Naive B cell (primary cell): ENCODE results near the gene FRMPD2. TPM values are rescaled to one million over a fixed set of nuclear protein-coding genes. Genes with fewer than 3 reads are reported as not detected.

Experiments used
- ATAC-seq, 2 donors: fragments of 150-1000 bp; cut with Tn5 transposase; 2 replicates each; pipeline ENCODE4 v1.10.0; 2021; ENCODE audit warnings: low read depth in 2 of 2, mild to moderate bottlenecking in 2 of 2, moderate library complexity in 2 of 2
- DNase-seq: peaks from one replicate; pipeline ENCODE4 v3.0.0; 2022
- H3K27ac Mint-ChIP-seq, 6 donors: one replicate each; pipeline ENCODE4 v1.8.0; 2020 to 2022; ENCODE audit warnings: mild to moderate bottlenecking in 6 of 6, mixed read lengths in 6 of 6, moderate library complexity in 5 of 6, inconsistent platforms in 2 of 6
- H3K27me3 Mint-ChIP-seq, 3 donors: one replicate each; pipeline ENCODE4 v1.8.0; 2021 to 2022; ENCODE audit warnings: mixed read lengths in 3 of 3, mild to moderate bottlenecking in 1 of 3
- H3K36me3 Mint-ChIP-seq, 2 donors: one replicate each; pipeline ENCODE4 v1.8.0; 2020 to 2022; ENCODE audit warnings: mixed read lengths in 2 of 2, inconsistent platforms in 1 of 2, mild to moderate bottlenecking in 1 of 2
- H3K4me1 Mint-ChIP-seq, 3 donors: one replicate each; pipeline ENCODE4 v1.8.0; 2020 to 2022; ENCODE audit warnings: mixed read lengths in 3 of 3, inconsistent platforms in 1 of 3, mild to moderate bottlenecking in 1 of 3, moderate library complexity in 1 of 3
- H3K4me3 Mint-ChIP-seq, 8 donors: one replicate each; pipeline ENCODE4 v1.8.0; 2020 to 2022; ENCODE audit warnings: mild to moderate bottlenecking in 8 of 8, mixed read lengths in 8 of 8, moderate library complexity in 8 of 8, inconsistent platforms in 2 of 8
- H3K9me3 Mint-ChIP-seq, 7 donors: one replicate each; pipeline ENCODE4 v1.8.0; 2020 to 2022; ENCODE audit warnings: mixed read lengths in 7 of 7, mild to moderate bottlenecking in 5 of 7, inconsistent platforms in 2 of 7, moderate library complexity in 1 of 7
- polyA plus RNA-seq, 6 donors: library from polyadenylated mRNA; unstranded; fragments of 300-500 nt; fragmentation: Illumina TruSeq; gene quantifications; one replicate each; pipeline ENCODE4 v1.2.3, GENCODE V29; 2021; ENCODE audit warnings: low read depth in 6 of 6

The FRMPD2 gene
- polyA plus RNA-seq, 6 donors from 2014 or later: not detected

GRCh38 chr10:48302515-48303476 is 28.3 kb upstream of the FRMPD2 start:
- DNase-seq (no peak), ATAC-seq (no peak)

GRCh38 chr10:48300556-48300955 is 26.1 kb upstream of the FRMPD2 start:
- H3K27me3 Mint-ChIP-seq: peaks cover 0 to 18% (median 8%) of the 10 kb centered on the region in 3 donors
- H3K36me3 Mint-ChIP-seq: no peaks in the 10 kb centered on the region
- H3K4me1 Mint-ChIP-seq: peaks cover 0 to 6% (median 0%) of the 10 kb centered on the region in 3 donors
- ATAC-seq (no peak), DNase-seq (no peak)
- H3K4me3 Mint-ChIP-seq: no peak overlapping the region
- peak overlapping the region in 2 of 6 donors; percentile 5 for H3K27ac Mint-ChIP-seq
- no peaks in the 10 kb centered on the region for H3K9me3 Mint-ChIP-seq

More at GRCh38 chr10:48302515-48303476, 28.3 kb upstream of the FRMPD2 start:
- Mint-ChIP-seq H3K4me1 (peaks cover 4 to 17% (median 13%) of the 10 kb centered on the region in 3 donors), H3K27me3 (peaks cover 0 to 11% (median 0%) of the 10 kb centered on the region in 3 donors), H3K9me3 (no peaks in the 10 kb centered on the region), H3K36me3 (no peaks in the 10 kb centered on the region), H3K4me3 (peak overlapping the region in 1 of 8 donors; percentile 31), H3K27ac (no peak overlapping the region)

GRCh38 chr10:48299692-48300091 is 25.2 kb upstream of the FRMPD2 start:
- Mint-ChIP-seq H3K27me3 (peaks cover 0 to 24% (median 8%) of the 10 kb centered on the region in 3 donors), H3K36me3 (no peaks in the 10 kb centered on the region), H3K4me3 (no peak overlapping the region), H3K27ac (no peak overlapping the region), H3K9me3 (no peaks in the 10 kb centered on the region), H3K4me1 (peaks cover 0 to 6% (median 0%) of the 10 kb centered on the region in 3 donors)
- no peak for DNase-seq
- no peak for ATAC-seq

GRCh38 chr10:48299066-48299465 is 24.6 kb upstream of the FRMPD2 start:
- peaks cover 0 to 6% (median 0%) of the 10 kb centered on the region in 3 donors for H3K4me1 Mint-ChIP-seq
- ATAC-seq (no peak), DNase-seq (no peak)
- no peaks in the 10 kb centered on the region for H3K36me3 Mint-ChIP-seq
- peaks cover 0 to 24% (median 8%) of the 10 kb centered on the region in 3 donors for H3K27me3 Mint-ChIP-seq
- no peak overlapping the region for H3K4me3 Mint-ChIP-seq
- no peaks in the 10 kb centered on the region for H3K9me3 Mint-ChIP-seq
- no peak overlapping the region for H3K27ac Mint-ChIP-seq

- DNase-seq (no peak), ATAC-seq (no peak)
- Mint-ChIP-seq H3K4me3 (no peak overlapping the region), H3K27me3 (peaks cover 0 to 24% (median 16%) of the 10 kb centered on the region in 3 donors), H3K4me1 (no peaks in the 10 kb centered on the region), H3K36me3 (no peaks in the 10 kb centered on the region), H3K9me3 (no peaks in the 10 kb centered on the region), H3K27ac (peak overlapping the region in 1 of 6 donors; percentile 78)
Measured at GRCh38 chr10:48296576-48297098, 22.1 kb upstream of the FRMPD2 start.

GRCh38 chr10:48294431-48294830 is 19.9 kb upstream of the FRMPD2 start:
- Mint-ChIP-seq H3K9me3 (no peaks in the 10 kb centered on the region), H3K4me3 (no peak overlapping the region), H3K27me3 (peaks cover 0 to 18% (median 16%) of the 10 kb centered on the region in 3 donors), H3K27ac (no peak overlapping the region), H3K4me1 (peaks cover 0 to 6% (median 0%) of the 10 kb centered on the region in 3 donors), H3K36me3 (no peaks in the 10 kb centered on the region)
- no peak for ATAC-seq
- DNase-seq: no peak

GRCh38 chr10:48292616-48293015 is 18.1 kb upstream of the FRMPD2 start:
- ATAC-seq (no peak), DNase-seq (no peak)
- no peaks in the 10 kb centered on the region for H3K36me3 Mint-ChIP-seq
- no peak overlapping the region for H3K4me3 Mint-ChIP-seq
- peaks cover 0 to 18% (median 17%) of the 10 kb centered on the region in 3 donors for H3K27me3 Mint-ChIP-seq
- no peak overlapping the region for H3K27ac Mint-ChIP-seq
- H3K9me3 Mint-ChIP-seq: no peaks in the 10 kb centered on the region
- H3K4me1 Mint-ChIP-seq: peaks cover 0 to 6% (median 0%) of the 10 kb centered on the region in 3 donors

GRCh38 chr10:48291190-48291589 is 16.7 kb upstream of the FRMPD2 start:
- peaks cover 7 to 30% (median 23%) of the 10 kb centered on the region in 3 donors for H3K27me3 Mint-ChIP-seq
- H3K4me3 Mint-ChIP-seq: no peak overlapping the region
- no peak for DNase-seq
- peaks cover 0 to 4% (median 0%) of the 10 kb centered on the region in 7 donors for H3K9me3 Mint-ChIP-seq
- no peak for ATAC-seq
- peaks cover 0 to 6% (median 0%) of the 10 kb centered on the region in 3 donors for H3K4me1 Mint-ChIP-seq
- peak overlapping the region in 1 of 6 donors; percentile 15 for H3K27ac Mint-ChIP-seq
- peaks cover 0 to 4% of the 10 kb centered on the region in 2 donors for H3K36me3 Mint-ChIP-seq

GRCh38 chr10:48290286-48290685 is 15.8 kb upstream of the FRMPD2 start:
- ATAC-seq: no peak
- no peak overlapping the region for H3K27ac Mint-ChIP-seq

GRCh38 chr10:48289501-48290238 is 15.2 kb upstream of the FRMPD2 start:
- Mint-ChIP-seq H3K27me3 (peaks cover 19 to 39% (median 26%) of the 10 kb centered on the region in 3 donors), H3K27ac (no peak overlapping the region), H3K9me3 (peaks cover 0 to 13% (median 7%) of the 10 kb centered on the region in 7 donors), H3K4me3 (no peak overlapping the region), H3K36me3 (peaks cover 0 to 19% of the 10 kb centered on the region in 2 donors), H3K4me1 (peaks cover 0 to 6% (median 0%) of the 10 kb centered on the region in 3 donors)
- peak in 1 of 2 donors; percentile 40 for ATAC-seq
- DNase-seq: no peak

More at GRCh38 chr10:48290286-48290685, 15.8 kb upstream of the FRMPD2 start:
- Mint-ChIP-seq H3K36me3 (peaks cover 0 to 13% of the 10 kb centered on the region in 2 donors), H3K4me1 (peaks cover 0 to 6% (median 0%) of the 10 kb centered on the region in 3 donors), H3K4me3 (peak overlapping the region in 1 of 8 donors; percentile 4), H3K27me3 (peaks cover 17 to 33% (median 23%) of the 10 kb centered on the region in 3 donors), H3K9me3 (peaks cover 0 to 8% (median 3%) of the 10 kb centered on the region in 7 donors)
- DNase-seq: no peak

GRCh38 chr10:48288661-48289060 is 14.2 kb upstream of the FRMPD2 start:
- Mint-ChIP-seq H3K4me1 (peaks cover 0 to 6% (median 0%) of the 10 kb centered on the region in 3 donors), H3K27ac (no peak overlapping the region), H3K36me3 (peaks cover 3 to 21% of the 10 kb centered on the region in 2 donors), H3K27me3 (peaks cover 19 to 41% (median 32%) of the 10 kb centered on the region in 3 donors), H3K4me3 (no peak overlapping the region), H3K9me3 (peaks cover 6 to 18% (median 11%) of the 10 kb centered on the region in 7 donors)
- ATAC-seq (no peak), DNase-seq (no peak)

- H3K4me3 Mint-ChIP-seq: peak overlapping the region in 1 of 8 donors; percentile 53
- peaks cover 9 to 19% (median 12%) of the 10 kb centered on the region in 7 donors for H3K9me3 Mint-ChIP-seq
- H3K36me3 Mint-ChIP-seq: peaks cover 4 to 21% of the 10 kb centered on the region in 2 donors
- H3K27ac Mint-ChIP-seq: peak overlapping the region in 1 of 6 donors; percentile 76
- H3K4me1 Mint-ChIP-seq: peaks cover 0 to 6% (median 0%) of the 10 kb centered on the region in 3 donors
- ATAC-seq (no peak), DNase-seq (no peak)
- peaks cover 19 to 33% (median 32%) of the 10 kb centered on the region in 3 donors for H3K27me3 Mint-ChIP-seq
Measured at GRCh38 chr10:48287417-48288391, 13.2 kb upstream of the FRMPD2 start.
